K562 (cell line): Measurements from ENCODE around the gene DGAT2L6. TPM values are rescaled to one million over a fixed set of nuclear protein-coding genes. Genes with fewer than 3 reads are reported as not detected.

Experiments used
- ATF7 ChIP-seq: fragments of 450-650 bp; IDR thresholded peaks from 2 replicates; pipeline ENCODE4 v1.7.1; 2014; ENCODE audit warnings: mild to moderate bottlenecking, moderate library complexity
- BRF2 ChIP-seq: IDR thresholded peaks from 3 replicates; pipeline ENCODE4 v1.6.1; 2011; ENCODE audit warnings: borderline replicate concordance, mild to moderate bottlenecking; ENCODE audit not compliant: insufficient read length, insufficient read depth
- CBFB ChIP-seq: sonication (generic); formaldehyde crosslinking; IDR thresholded peaks from 2 replicates; pipeline ENCODE4 v1.4.0; 2020; ENCODE audit warnings: mild to moderate bottlenecking, missing genetic modification reagents
- CHD4 ChIP-seq: fragments of 200-600 bp; sonication (generic); IDR thresholded peaks from 3 replicates; pipeline ENCODE4 v1.6.1; 2012; ENCODE audit warnings: low read depth, mild to moderate bottlenecking, mixed read lengths, low read length, inconsistent platforms; ENCODE audit not compliant: insufficient read depth, insufficient replicate concordance, poor library complexity, severe bottlenecking
- GABPB1 ChIP-seq: sonication (generic); formaldehyde crosslinking; IDR thresholded peaks from 2 replicates; pipeline ENCODE4 v1.8.0; 2022; ENCODE audit warnings: mild to moderate bottlenecking, missing genetic modification reagents
- KAT7 ChIP-seq: sonication (generic); formaldehyde crosslinking; IDR thresholded peaks from 2 replicates; pipeline ENCODE4 v1.8.0; 2022; ENCODE audit warnings: missing genetic modification reagents, mild to moderate bottlenecking, borderline replicate concordance
- KLF1 ChIP-seq: fragments of 450-650 bp; IDR thresholded peaks from 2 replicates; pipeline ENCODE4 v1.6.1; 2016; ENCODE audit warnings: missing genetic modification characterization, missing compliant biosample characterization
- MNT ChIP-seq, 2 experiments: fragments of 450-650 bp; conservative IDR thresholded peaks; 2 replicates each; pipeline ENCODE4 v1.6.1; 2017; ENCODE audit warnings: mild to moderate bottlenecking in 2 of 2, moderate library complexity in 2 of 2
- NR4A1 ChIP-seq, 2 experiments: fragments of 250-450 bp in 1 of 2; fragments of 450-650 bp in 1 of 2; sonication (Bioruptor Pico) in 1 of 2; IDR thresholded peaks; 2 replicates each; pipeline versions ENCODE4 v1.4.0 to v1.6.1; 2016 to 2020; ENCODE audit warnings: mild to moderate bottlenecking in 2 of 2, missing compliant biosample characterization in 1 of 2, missing genetic modification characterization in 1 of 2, moderate library complexity in 1 of 2
- PATZ1 ChIP-seq: fragments of 250-450 bp; sonication (Bioruptor Pico); IDR thresholded peaks from 2 replicates; pipeline ENCODE4 v1.5.0; 2020; ENCODE audit warnings: mild to moderate bottlenecking, borderline replicate concordance
- SAFB2 ChIP-seq: fragments of 200-400 bp; formaldehyde crosslinking; IDR thresholded peaks from 2 replicates; pipeline ENCODE4 v1.6.1; 2018; ENCODE audit warnings: borderline replicate concordance, low read length, low read depth, moderate library complexity; ENCODE audit not compliant: severe bottlenecking
- TAF15 ChIP-seq: fragments of 200-400 bp; formaldehyde crosslinking; IDR thresholded peaks from 2 replicates; pipeline ENCODE4 v1.6.1; 2017; ENCODE audit warnings: mild to moderate bottlenecking, low read depth, low read length, moderate library complexity
- TFAP4 ChIP-seq: sonication (generic); formaldehyde crosslinking; IDR thresholded peaks from 2 replicates; pipeline ENCODE4 v1.8.0; 2022; ENCODE audit warnings: missing genetic modification reagents, mild to moderate bottlenecking, moderate library complexity, borderline replicate concordance
- U2AF2 ChIP-seq: fragments of 200-400 bp; formaldehyde crosslinking; optimal IDR thresholded peaks from 2 replicates; pipeline ENCODE3; 2017; ENCODE audit warnings: low read depth, mild to moderate bottlenecking, low read length
- USF2 ChIP-seq: sonication (generic); formaldehyde crosslinking; IDR thresholded peaks from 2 replicates; pipeline ENCODE4 v1.5.0; 2020; ENCODE audit warnings: missing genetic modification reagents
- ZNF512 ChIP-seq: IDR thresholded peaks from 2 replicates; pipeline ENCODE4 v1.6.1; 2016; ENCODE audit warnings: missing genetic modification characterization, missing compliant biosample characterization
- polyA plus RNA-seq, 8 experiments: library from polyadenylated mRNA; depleted of rRNA in 4 of 8; stranded (reverse) in 5 of 8; unstranded in 3 of 8; fragments of >200 nt; fragmentation: Nextera tagmentation in 2 of 8; fragmentation: Illumina TruSeq in 1 of 8; extraction: Ambion mirVana in 2 of 8; extraction: Trizol in 1 of 8; gene quantifications; 2 replicates each; pipeline versions ENCODE4 v1.2.1 to v1.2.3, GENCODE V29; 2011 to 2014; ENCODE audit warnings: inconsistent platforms in 1 of 8, missing spikeins in 1 of 8
- total RNA-seq, 7 experiments: library from RNA; depleted of rRNA in 6 of 7; stranded (reverse); fragments of >200 nt in 6 of 7; fragmentation: Illumina TruSeq in 2 of 7; extraction: Trizol in 2 of 7; gene quantifications; 2 replicates each; pipeline versions ENCODE4 v1.2.1 to v1.2.3, GENCODE V29; 2011 to 2021; ENCODE audit warnings: low replicate concordance in 1 of 7

DGAT2L6 gene
- total and polyA plus RNA-seq, 9 of the 15 experiments (the other 6 are each of a cell fraction or from before 2014, with no cell fraction given) = not detected

GRCh38 chrX:70133303-70134115 is 43.8 kb upstream of the DGAT2L6 start, which contains the start of gene IGBP1 (continued):
- no peak for TF ChIP-seq USF2 (CRISPR knock-in tag)
- TF ChIP-seq ATF7 = peak; percentile 62; the same call in 1 of the 2 replicates
- no peak for TF ChIP-seq TAF15
- no peak for TF ChIP-seq KAT7 (CRISPR knock-in tag)
- TF ChIP-seq MNT (conservative IDR thresholded peaks at IDR 0.05) = peak; percentile 12 to 48; a peak in 3 of 4 replicates
- TF ChIP-seq NR4A1 (CRISPR knock-in tag; IDR thresholded peaks at IDR 0.05) = no peak
- TF ChIP-seq NR4A1 (tag; IDR thresholded peaks at IDR 0.05) = no peak
- no peak for TF ChIP-seq U2AF2
- TF ChIP-seq TFAP4 = peak; percentile 78; the same call in 1 of the 2 replicates
- peak; percentile 71 for TF ChIP-seq GABPB1
- TF ChIP-seq CHD4 = no peak
- no peak for TF ChIP-seq SAFB2
- no peak for TF ChIP-seq KLF1 (tag)
- TF ChIP-seq PATZ1 = no peak
- no peak for TF ChIP-seq CBFB (CRISPR knock-in tag)
- no peak for TF ChIP-seq ZNF512
- TF ChIP-seq BRF2 = no peak
